IMR-90 (cell line): ENCODE results near the gene S100A12. TPM values are rescaled to one million over a fixed set of nuclear protein-coding genes. Genes with fewer than 3 reads are reported as not detected.

Experiments used
- ATAC-seq: fragments of 200-7000 bp; cut with Tn5 transposase; 2 replicates; pipeline ENCODE4 v1.9.1; 2020; ENCODE audit warnings: low read depth, mild to moderate bottlenecking, moderate library complexity
- BruUV-seq: library from RNA; stranded (reverse); fragments of 400-500 nt; replicated peaks from 2 replicates; lab custom pipeline; 2021; lab: Mats Ljungman, UMichigan
- CTCF ChIA-PET: fragments of 300-600 bp; formaldehyde crosslinking; extraction: SDS; loops from one replicate; lab custom pipeline; 2021; ENCODE audit warnings: antibody characterized with exemption; lab: Yijun Ruan, JAX
- POLR2A ChIA-PET: fragments of 300-600 bp; sonication (Branson Sonifier 250); formaldehyde crosslinking; loops from one replicate; lab custom pipeline; 2022; ENCODE audit warnings: antibody characterized with exemption; ENCODE audit not compliant: unreplicated experiment; lab: Charles Lee
- DNase-seq: peaks from one replicate; pipeline ENCODE4 v3.0.0; 2013
- H2AFZ ChIP-seq: replicated peaks from 2 replicates; pipeline ENCODE3; 2013; ENCODE audit warnings: low read length, mild to moderate bottlenecking; ENCODE audit not compliant: poor library complexity
- H2AK5ac ChIP-seq: 2 replicates; pipeline ENCODE4 v1.6.1; 2013; ENCODE audit warnings: low read depth, low read length, inconsistent platforms
- H2AK9ac ChIP-seq: replicated peaks from 2 replicates; pipeline ENCODE3; 2013; ENCODE audit warnings: mild to moderate bottlenecking, low read depth, low read length, moderate library complexity; ENCODE audit not compliant: poor library complexity
- H2BK120ac ChIP-seq: 2 replicates; pipeline ENCODE4 v1.6.1; 2013; ENCODE audit warnings: low read depth, low read length, inconsistent platforms
- H2BK15ac ChIP-seq: 3 replicates; pipeline ENCODE4 v1.6.1; 2013; ENCODE audit warnings: low read depth, low read length, inconsistent platforms
- H2BK20ac ChIP-seq: 2 replicates; pipeline ENCODE4 v1.6.1; 2013; ENCODE audit warnings: low read depth, mild to moderate bottlenecking, inconsistent platforms, low read length, moderate library complexity
- H2BK5ac ChIP-seq: 2 replicates; pipeline ENCODE4 v1.6.1; 2013; ENCODE audit warnings: mild to moderate bottlenecking, low read depth, low read length, inconsistent platforms; ENCODE audit not compliant: poor library complexity, severe bottlenecking
- H3K14ac ChIP-seq: replicated peaks from 2 replicates; pipeline ENCODE4 v1.6.1; 2013; ENCODE audit warnings: low read depth, low read length, inconsistent platforms
- H3K18ac ChIP-seq: 2 replicates; pipeline ENCODE4 v1.6.1; 2013; ENCODE audit warnings: low read depth, low read length, control low read depth
- H3K23ac ChIP-seq: 2 replicates; pipeline ENCODE4 v1.6.1; 2013; ENCODE audit warnings: low read depth, low read length, inconsistent platforms
- H3K27ac ChIP-seq: 2 replicates; pipeline ENCODE4 v1.5.1; 2013; ENCODE audit warnings: mild to moderate bottlenecking, control low read depth, low read length; ENCODE audit not compliant: insufficient read depth
- H3K27me3 ChIP-seq: 2 replicates; pipeline ENCODE4 v1.6.1; 2013; ENCODE audit warnings: low read length; ENCODE audit not compliant: control insufficient read depth, insufficient read depth
- H3K36me3 ChIP-seq: 2 replicates; pipeline ENCODE4 v1.6.1; 2013; ENCODE audit warnings: low read length, mixed read lengths; ENCODE audit not compliant: control insufficient read depth, insufficient read depth
- H3K4ac ChIP-seq: 2 replicates; pipeline ENCODE4 v1.6.1; 2013; ENCODE audit warnings: low read depth, low read length, inconsistent platforms
- H3K4me1 ChIP-seq: 2 replicates; pipeline ENCODE4 v1.6.1; 2013; ENCODE audit warnings: low read length, mixed read lengths; ENCODE audit not compliant: control insufficient read depth, insufficient read depth
- H3K4me2 ChIP-seq: 2 replicates; pipeline ENCODE4 v1.6.1; 2013; ENCODE audit warnings: low read depth, mild to moderate bottlenecking, control low read depth, low read length, moderate library complexity
- H3K4me3 ChIP-seq: 2 replicates; pipeline ENCODE4 v1.5.1; 2013; ENCODE audit warnings: low read depth, mild to moderate bottlenecking, control low read depth, low read length, moderate library complexity; ENCODE audit not compliant: insufficient read depth
- H3K56ac ChIP-seq: 2 replicates; pipeline ENCODE4 v1.6.1; 2013; ENCODE audit warnings: low read length, inconsistent platforms; ENCODE audit not compliant: insufficient read depth; ENCODE audit errors: extremely low read depth
- H3K79me1 ChIP-seq, 2 experiments: 2 replicates each; pipeline ENCODE4 v1.6.1; 2013; ENCODE audit warnings: low read length in 2 of 2, inconsistent platforms in 1 of 2, low read depth in 1 of 2
- H3K9ac ChIP-seq: 2 replicates; pipeline ENCODE4 v1.6.1; 2013; ENCODE audit warnings: low read depth, low read length, control low read depth
- H3K9me1 ChIP-seq: 2 replicates; pipeline ENCODE4 v1.6.1; 2013; ENCODE audit warnings: low read length, inconsistent platforms; ENCODE audit not compliant: insufficient read depth
- H3K9me3 ChIP-seq: 2 replicates; pipeline ENCODE4 v1.6.1; 2013; ENCODE audit warnings: low read length; ENCODE audit not compliant: control insufficient read depth, insufficient read depth
- H4K20me1 ChIP-seq: 2 replicates; pipeline ENCODE4 v1.6.1; 2013; ENCODE audit warnings: low read length, inconsistent platforms; ENCODE audit not compliant: insufficient read depth
- H4K5ac ChIP-seq: 2 replicates; pipeline ENCODE4 v1.6.1; 2013; ENCODE audit warnings: mild to moderate bottlenecking, low read depth, low read length, control low read depth
- H4K8ac ChIP-seq, 2 experiments: 2 replicates each; pipeline ENCODE4 v1.6.1; 2013; ENCODE audit warnings: low read depth in 2 of 2, low read length in 2 of 2, control low read depth in 1 of 2, inconsistent platforms in 1 of 2
- H4K91ac ChIP-seq: 2 replicates; pipeline ENCODE4 v1.6.1; 2013; ENCODE audit warnings: low read depth, low read length, inconsistent platforms; ENCODE audit not compliant: insufficient read depth
- BHLHE40 ChIP-seq: fragments of 150-350 bp; IDR thresholded peaks from 2 replicates; pipeline ENCODE4 v1.6.1; 2016; ENCODE audit warnings: mild to moderate bottlenecking, low read depth, low read length
- CEBPB ChIP-seq: IDR thresholded peaks from 2 replicates; pipeline ENCODE4 v1.6.1; 2012; ENCODE audit warnings: low read depth, low read length, improper control_type of control experiment
- CHD1 ChIP-seq: IDR thresholded peaks from 2 replicates; pipeline ENCODE4 v1.6.1; 2012; ENCODE audit warnings: low read depth, low read length, improper control_type of control experiment
- FOS ChIP-seq: fragments of 150-350 bp; IDR thresholded peaks from 2 replicates; pipeline ENCODE4 v1.6.1; 2016; ENCODE audit warnings: low read depth, low read length
- MAFK ChIP-seq: IDR thresholded peaks from 2 replicates; pipeline ENCODE4 v1.6.1; 2012; ENCODE audit warnings: low read depth, low read length, improper control_type of control experiment
- MAZ ChIP-seq: IDR thresholded peaks from 2 replicates; pipeline ENCODE4 v1.6.1; 2012; ENCODE audit warnings: low read depth, mild to moderate bottlenecking, low read length, improper control_type of control experiment, moderate library complexity, borderline replicate concordance
- MXI1 ChIP-seq: IDR thresholded peaks from 2 replicates; pipeline ENCODE4 v1.6.1; 2012; ENCODE audit warnings: low read depth, mild to moderate bottlenecking, low read length, moderate library complexity, borderline replicate concordance
- NFE2L2 ChIP-seq: fragments of 150-350 bp; IDR thresholded peaks from 2 replicates; pipeline ENCODE4 v1.6.1; 2016; ENCODE audit warnings: low read depth, mild to moderate bottlenecking, low read length
- POLR2A ChIP-seq: IDR thresholded peaks from 2 replicates; pipeline ENCODE4 v1.6.1; 2012; ENCODE audit warnings: mild to moderate bottlenecking, low read depth, low read length
- RAD21 ChIP-seq: IDR thresholded peaks from 2 replicates; pipeline ENCODE4 v1.6.1; 2012; ENCODE audit warnings: low read length, improper control_type of control experiment
- RCOR1 ChIP-seq: IDR thresholded peaks from 2 replicates; pipeline ENCODE4 v1.6.1; 2012; ENCODE audit warnings: mild to moderate bottlenecking, low read length, improper control_type of control experiment; ENCODE audit not compliant: insufficient replicate concordance
- RFX5 ChIP-seq: IDR thresholded peaks from 2 replicates; pipeline ENCODE4 v1.8.0; 2012; ENCODE audit warnings: low read depth, mild to moderate bottlenecking, low read length, moderate library complexity
- SMC3 ChIP-seq: fragments of 150-350 bp; IDR thresholded peaks from 2 replicates; pipeline ENCODE4 v1.6.1; 2016; ENCODE audit warnings: low read depth, mild to moderate bottlenecking, antibody characterized with exemption, low read length, moderate library complexity
- dilution Hi-C: fragments of 300-500 bp; cut with HindIII; formaldehyde crosslinking; loops from one replicate; pipeline ENCODE4 v1.14.3; 2018; ENCODE audit warnings: low sequenced_read_pairs; ENCODE audit not compliant: unreplicated experiment
- in situ Hi-C: fragments of 300-500 bp; cut with MboI; formaldehyde crosslinking; loops from 3 replicates; pipeline ENCODE4 v1.14.3; 2019; ENCODE audit warnings: low sequenced_read_pairs, inconsistent platforms, mixed read lengths
- intact Hi-C: fragments of 100-400 bp; cut with micrococcal nuclease; formaldehyde crosslinking; loops from 2 replicates; pipeline ENCODE4 v1.10.0; 2022
- polyA plus RNA-seq, 3 experiments: library from polyadenylated mRNA; depleted of rRNA; stranded (reverse); fragments of >200 nt; gene quantifications; 2 replicates each; pipeline ENCODE4 v1.2.3, GENCODE V29; 2012; ENCODE audit warnings: low replicate concordance in 1 of 3
- total RNA-seq: library from RNA; depleted of rRNA; stranded (reverse); fragments of >200 nt; gene quantifications from 2 replicates; pipeline ENCODE4 v1.2.3, GENCODE V29; 2012
- TF ChIP-seq, protein P1 (sequence below): conservative IDR thresholded peaks from 2 replicates; pipeline ENCODE4 v1.5.1; 2012; ENCODE audit warnings: mild to moderate bottlenecking, low read depth, low read length, improper control_type of control experiment
- TF ChIP-seq, protein P2 (sequence below): fragments of 150-350 bp; IDR thresholded peaks from 2 replicates; pipeline ENCODE4 v1.6.1; 2016; ENCODE audit warnings: low read depth, mild to moderate bottlenecking, low read length, moderate library complexity, borderline replicate concordance
- TF ChIP-seq, protein P3 (sequence below): fragments of 150-350 bp; IDR thresholded peaks from 2 replicates; pipeline ENCODE4 v1.6.1; 2017; ENCODE audit warnings: mild to moderate bottlenecking, antibody characterized with exemption, low read length, low read depth

The S100A12 gene
- total and polyA plus RNA-seq, 2 of the 4 experiments (the other 2 are of a cell fraction), result not detected

DNA sequence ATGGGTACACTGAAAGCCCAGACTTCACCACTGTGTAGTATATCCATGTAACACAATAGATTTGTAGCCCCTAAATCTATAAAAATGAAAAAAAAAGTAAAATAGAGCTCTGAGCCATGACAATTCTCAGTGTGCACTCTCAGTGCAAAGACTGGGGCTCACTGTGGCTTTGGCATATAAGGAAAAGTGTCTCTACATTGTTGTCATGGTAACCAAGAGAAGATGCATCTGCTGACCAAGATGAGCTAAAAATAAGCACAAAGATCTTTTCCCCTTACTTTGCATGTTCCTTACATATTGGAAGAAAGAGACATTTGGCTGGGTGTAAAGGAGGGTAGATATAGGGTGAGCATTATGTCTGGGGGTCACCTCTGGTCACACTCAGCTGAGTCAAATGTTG, 38.8 kb downstream of the S100A12 start:
- no peak overlapping the region for H3K56ac ChIP-seq
- H3K4me2 ChIP-seq, result no peak overlapping the region
- no peak overlapping the region for H3K18ac ChIP-seq
- no peak overlapping the region for H3K9ac ChIP-seq
- H2BK15ac ChIP-seq, result no peak overlapping the region
- ChIA-PET POLR2A (no interaction called here), CTCF (interaction anchor here (0.6 kb wide), 1 partner anchor 68 kb away, joined by 3 read pairs; no protein-coding TSS in a partner anchor)
- H3K27me3 ChIP-seq, result no peaks in the 10 kb centered on the region; the same call in 1 of the 2 replicates
- no peaks in the 10 kb centered on the region for H4K20me1 ChIP-seq
- dilution Hi-C loops, result no loop called here
- H3K9me1 ChIP-seq, result no peaks in the 10 kb centered on the region
- ATAC-seq (no peak), DNase-seq (no peak)
- H4K8ac ChIP-seq, result no peak overlapping the region
- H3K4me1 ChIP-seq, result no peaks in the 10 kb centered on the region
- no peak overlapping the region for H2AK9ac ChIP-seq
- in situ Hi-C loops, result no loop called here
- no peak overlapping the region for H2BK20ac ChIP-seq
- H3K79me1 ChIP-seq, result no peaks in the 10 kb centered on the region
- intact Hi-C loops, result no loop called here
- no peaks in the 10 kb centered on the region for H3K9me3 ChIP-seq
- no peak overlapping the region for H3K27ac ChIP-seq
- no peak overlapping the region for H2AFZ ChIP-seq
- no peak overlapping the region for H4K5ac ChIP-seq
- no peak overlapping the region for H2AK5ac ChIP-seq
- BruUV-seq, result no TSS peak
- H4K91ac ChIP-seq, result no peak overlapping the region
- no peak overlapping the region for H3K4me3 ChIP-seq
- H2BK5ac ChIP-seq, result no peak overlapping the region
- no peak overlapping the region for H3K23ac ChIP-seq
- H2BK120ac ChIP-seq, result no peak overlapping the region
- H3K36me3 ChIP-seq, result no peaks in the 10 kb centered on the region
- no peak overlapping the region for H3K14ac ChIP-seq
- TF ChIP-seq MAFK (no peak), CHD1 (no peak), NFE2L2 (no peak), SMC3 (no peak), RAD21 (no peak), MAZ (no peak), CEBPB (no peak), RCOR1 (no peak), BHLHE40 (no peak), RFX5 (no peak), MXI1 (no peak), POLR2A (no peak), FOS (no peak)
- TF ChIP-seq, protein P1, sequence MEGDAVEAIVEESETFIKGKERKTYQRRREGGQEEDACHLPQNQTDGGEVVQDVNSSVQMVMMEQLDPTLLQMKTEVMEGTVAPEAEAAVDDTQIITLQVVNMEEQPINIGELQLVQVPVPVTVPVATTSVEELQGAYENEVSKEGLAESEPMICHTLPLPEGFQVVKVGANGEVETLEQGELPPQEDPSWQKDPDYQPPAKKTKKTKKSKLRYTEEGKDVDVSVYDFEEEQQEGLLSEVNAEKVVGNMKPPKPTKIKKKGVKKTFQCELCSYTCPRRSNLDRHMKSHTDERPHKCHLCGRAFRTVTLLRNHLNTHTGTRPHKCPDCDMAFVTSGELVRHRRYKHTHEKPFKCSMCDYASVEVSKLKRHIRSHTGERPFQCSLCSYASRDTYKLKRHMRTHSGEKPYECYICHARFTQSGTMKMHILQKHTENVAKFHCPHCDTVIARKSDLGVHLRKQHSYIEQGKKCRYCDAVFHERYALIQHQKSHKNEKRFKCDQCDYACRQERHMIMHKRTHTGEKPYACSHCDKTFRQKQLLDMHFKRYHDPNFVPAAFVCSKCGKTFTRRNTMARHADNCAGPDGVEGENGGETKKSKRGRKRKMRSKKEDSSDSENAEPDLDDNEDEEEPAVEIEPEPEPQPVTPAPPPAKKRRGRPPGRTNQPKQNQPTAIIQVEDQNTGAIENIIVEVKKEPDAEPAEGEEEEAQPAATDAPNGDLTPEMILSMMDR, result no peak
- TF ChIP-seq, protein P2, sequence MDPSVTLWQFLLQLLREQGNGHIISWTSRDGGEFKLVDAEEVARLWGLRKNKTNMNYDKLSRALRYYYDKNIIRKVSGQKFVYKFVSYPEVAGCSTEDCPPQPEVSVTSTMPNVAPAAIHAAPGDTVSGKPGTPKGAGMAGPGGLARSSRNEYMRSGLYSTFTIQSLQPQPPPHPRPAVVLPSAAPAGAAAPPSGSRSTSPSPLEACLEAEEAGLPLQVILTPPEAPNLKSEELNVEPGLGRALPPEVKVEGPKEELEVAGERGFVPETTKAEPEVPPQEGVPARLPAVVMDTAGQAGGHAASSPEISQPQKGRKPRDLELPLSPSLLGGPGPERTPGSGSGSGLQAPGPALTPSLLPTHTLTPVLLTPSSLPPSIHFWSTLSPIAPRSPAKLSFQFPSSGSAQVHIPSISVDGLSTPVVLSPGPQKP, result no peak
- TF ChIP-seq, protein P3, sequence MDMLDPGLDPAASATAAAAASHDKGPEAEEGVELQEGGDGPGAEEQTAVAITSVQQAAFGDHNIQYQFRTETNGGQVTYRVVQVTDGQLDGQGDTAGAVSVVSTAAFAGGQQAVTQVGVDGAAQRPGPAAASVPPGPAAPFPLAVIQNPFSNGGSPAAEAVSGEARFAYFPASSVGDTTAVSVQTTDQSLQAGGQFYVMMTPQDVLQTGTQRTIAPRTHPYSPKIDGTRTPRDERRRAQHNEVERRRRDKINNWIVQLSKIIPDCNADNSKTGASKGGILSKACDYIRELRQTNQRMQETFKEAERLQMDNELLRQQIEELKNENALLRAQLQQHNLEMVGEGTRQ, result no peak
- no peak overlapping the region for H3K4ac ChIP-seq
